Keratinocyte (primary cell): Measurements from ENCODE around the gene MANF. TPM values are rescaled to one million over a fixed set of nuclear protein-coding genes. Genes with fewer than 3 reads are reported as not detected.

Experiments
- DNase-seq: peaks from one replicate; pipeline ENCODE4 v3.0.0-alpha.2; 2011; ENCODE audit warnings: low read depth, missing footprints, low spot score
- FAIRE-seq: peaks from 2 replicates; lab custom pipeline; 2011; peaks lifted over from hg19 to GRCh38; lab: Jason Lieb, UNC
- H2AFZ ChIP-seq: 2 replicates; pipeline ENCODE4 v1.6.0; 2012; ENCODE audit warnings: low read length, control low read depth, inconsistent platforms; ENCODE audit not compliant: control insufficient read depth
- H3K27ac ChIP-seq: 2 replicates; pipeline ENCODE4 v1.5.1; 2011; ENCODE audit warnings: low read length; ENCODE audit not compliant: control insufficient read depth, insufficient read depth
- H3K27me3 ChIP-seq: 3 replicates; pipeline ENCODE4 v1.6.0; 2011; ENCODE audit warnings: low read length; ENCODE audit not compliant: control insufficient read depth, insufficient read depth; ENCODE audit errors: extremely low read depth
- H3K36me3 ChIP-seq, 2 experiments: 2 replicates in 1 of 2; 3 replicates in 1 of 2; pipeline ENCODE4 v1.5.1; 2011; ENCODE audit warnings: low read length in 2 of 2, mild to moderate bottlenecking in 1 of 2; ENCODE audit not compliant: control insufficient read depth in 2 of 2, insufficient read depth in 2 of 2; ENCODE audit errors: extremely low read depth in 1 of 2
- H3K4me1 ChIP-seq: 3 replicates; pipeline ENCODE4 v1.5.1; 2011; ENCODE audit warnings: low read length; ENCODE audit not compliant: control insufficient read depth, insufficient read depth; ENCODE audit errors: extremely low read depth
- H3K4me2 ChIP-seq: 3 replicates; pipeline ENCODE4 v1.6.0; 2011; ENCODE audit warnings: low read depth, low read length; ENCODE audit not compliant: control insufficient read depth, insufficient read depth; ENCODE audit errors: extremely low read depth
- H3K4me3 ChIP-seq, 3 experiments: fragments of 200-600 bp in 1 of 3; sonication (generic) in 1 of 3; 2 replicates in 2 of 3; 3 replicates in 1 of 3; pipeline ENCODE4 v1.5.1; 2011 to 2016; ENCODE audit warnings: low read length in 3 of 3, mild to moderate bottlenecking in 3 of 3, control low read depth in 2 of 3, inconsistent platforms in 1 of 3, low read depth in 1 of 3, mixed read lengths in 1 of 3, mixed run types in 1 of 3, moderate library complexity in 1 of 3; ENCODE audit not compliant: control insufficient read depth in 2 of 3, insufficient read depth in 2 of 3; ENCODE audit errors: extremely low read depth in 1 of 3
- H3K79me2 ChIP-seq: 2 replicates; pipeline ENCODE4 v1.6.0; 2012; ENCODE audit warnings: low read length; ENCODE audit not compliant: control insufficient read depth, insufficient read depth
- H3K9ac ChIP-seq: 3 replicates; pipeline ENCODE4 v1.6.0; 2011; ENCODE audit warnings: low read length; ENCODE audit not compliant: control insufficient read depth, insufficient read depth; ENCODE audit errors: extremely low read depth
- H3K9me1 ChIP-seq: 3 replicates; pipeline ENCODE4 v1.6.0; 2011; ENCODE audit warnings: low read length; ENCODE audit not compliant: control insufficient read depth, insufficient read depth; ENCODE audit errors: extremely low read depth
- H3K9me3 ChIP-seq: 2 replicates; pipeline ENCODE4 v1.5.1; 2012; ENCODE audit warnings: low read depth, low read length; ENCODE audit not compliant: control insufficient read depth
- H4K20me1 ChIP-seq: 3 replicates; pipeline ENCODE4 v1.6.0; 2011; ENCODE audit warnings: low read length; ENCODE audit not compliant: control insufficient read depth, insufficient read depth; ENCODE audit errors: extremely low read depth
- EZH2 ChIP-seq: IDR thresholded peaks from one replicate; pipeline ENCODE4 v1.6.1; 2012; ENCODE audit warnings: inconsistent platforms, mild to moderate bottlenecking, low read length, moderate library complexity
- dilution Hi-C: fragments of 300-500 bp; cut with MboI; formaldehyde crosslinking; loops from one replicate; pipeline ENCODE4 v1.7.0; 2020; ENCODE audit warnings: low sequenced_read_pairs; ENCODE audit not compliant: extremely low pct_ligation_motif_present
- polyA plus RNA-seq, 5 experiments: library from polyadenylated mRNA; depleted of rRNA in 3 of 5; stranded (reverse) in 3 of 5; stranded (forward) in 1 of 5; unstranded in 1 of 5; fragments of >200 nt; gene quantifications; 1 replicate in 1 of 5; 2 replicates in 3 of 5; 3 replicates in 1 of 5; pipeline versions ENCODE4 v1.2.1 to v1.2.3, GENCODE V29; 2011 to 2012; ENCODE audit warnings: missing spikeins in 2 of 5, low read depth in 1 of 5, low replicate concordance in 1 of 5
- TF ChIP-seq, protein P1 (sequence below), 3 experiments: IDR thresholded peaks in 1 of 3; conservative IDR thresholded peaks in 1 of 3; optimal IDR thresholded peaks in 1 of 3; 2 replicates in 2 of 3; 3 replicates in 1 of 3; pipeline versions ENCODE3 to v1.5.1; 2011; ENCODE audit warnings: low read length in 3 of 3, mild to moderate bottlenecking in 3 of 3, moderate library complexity in 2 of 3, control low read depth in 1 of 3, inconsistent platforms in 1 of 3; ENCODE audit not compliant: insufficient read depth in 2 of 3; ENCODE audit errors: extremely low read depth in 1 of 3

MANF gene
- polyA plus RNA-seq, 1 donor (not counting 4 experiments of a cell fraction or from before 2014, with no cell fraction given) = 143 TPM

DNA sequence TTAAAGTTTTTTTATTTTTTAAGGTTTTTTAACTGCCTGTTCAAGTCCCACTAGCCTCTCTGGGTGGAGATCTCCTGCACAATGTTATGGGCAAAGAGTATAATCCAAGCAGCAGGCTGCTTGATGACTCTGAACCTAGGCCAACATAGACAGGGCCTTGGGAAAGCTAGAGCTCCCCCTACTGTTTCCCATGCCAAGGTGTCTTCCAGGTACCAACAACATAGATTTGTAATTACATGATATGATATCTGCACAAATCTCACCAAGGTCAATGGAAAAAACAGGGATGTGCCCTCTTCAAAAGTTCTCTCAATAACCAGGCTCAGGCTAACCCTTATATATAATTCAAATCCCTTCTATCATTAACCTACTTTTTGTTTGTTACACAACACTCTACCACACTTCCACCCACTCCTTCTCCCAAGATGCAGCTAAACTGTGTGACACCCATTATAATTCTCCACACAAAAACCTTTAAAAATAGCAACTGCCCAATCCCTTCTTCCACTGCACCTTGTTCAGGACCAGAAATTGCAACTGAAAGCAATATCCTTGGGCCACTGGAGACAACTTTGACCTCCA is 49.7 kb downstream of the MANF start:
- dilution Hi-C loops = no loop called here
- no peak for FAIRE-seq

GRCh38 chr3:51436998-51437639 is 52.0 kb downstream of the MANF start:
- peak; percentile 23 for DNase-seq
- peaks cover 5 to 12% of the 10 kb centered on the region in 2 experiments for H3K36me3 ChIP-seq

More for the DNA sequence above, 49.7 kb downstream of the MANF start:
- no peaks in the 10 kb centered on the region for H3K9me3 ChIP-seq
- no peak overlapping the region for H3K9ac ChIP-seq
- peaks cover 14% of the 10 kb centered on the region for H3K4me1 ChIP-seq
- no peak for TF ChIP-seq EZH2
- TF ChIP-seq, protein P1, sequence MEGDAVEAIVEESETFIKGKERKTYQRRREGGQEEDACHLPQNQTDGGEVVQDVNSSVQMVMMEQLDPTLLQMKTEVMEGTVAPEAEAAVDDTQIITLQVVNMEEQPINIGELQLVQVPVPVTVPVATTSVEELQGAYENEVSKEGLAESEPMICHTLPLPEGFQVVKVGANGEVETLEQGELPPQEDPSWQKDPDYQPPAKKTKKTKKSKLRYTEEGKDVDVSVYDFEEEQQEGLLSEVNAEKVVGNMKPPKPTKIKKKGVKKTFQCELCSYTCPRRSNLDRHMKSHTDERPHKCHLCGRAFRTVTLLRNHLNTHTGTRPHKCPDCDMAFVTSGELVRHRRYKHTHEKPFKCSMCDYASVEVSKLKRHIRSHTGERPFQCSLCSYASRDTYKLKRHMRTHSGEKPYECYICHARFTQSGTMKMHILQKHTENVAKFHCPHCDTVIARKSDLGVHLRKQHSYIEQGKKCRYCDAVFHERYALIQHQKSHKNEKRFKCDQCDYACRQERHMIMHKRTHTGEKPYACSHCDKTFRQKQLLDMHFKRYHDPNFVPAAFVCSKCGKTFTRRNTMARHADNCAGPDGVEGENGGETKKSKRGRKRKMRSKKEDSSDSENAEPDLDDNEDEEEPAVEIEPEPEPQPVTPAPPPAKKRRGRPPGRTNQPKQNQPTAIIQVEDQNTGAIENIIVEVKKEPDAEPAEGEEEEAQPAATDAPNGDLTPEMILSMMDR (optimal IDR thresholded peaks at IDR 0.05 in 1 of 3, IDR thresholded peaks at IDR 0.05 in 1 of 3, conservative IDR thresholded peaks at IDR 0.05 in 1 of 3; ENCODE audit: extremely low read depth in 1 of 3, insufficient read depth in 2 of 3, low read length in 3 of 3) = peak; percentile 76 to 80 (median 80)
- H2AFZ ChIP-seq = no peak overlapping the region
- H3K9me1 ChIP-seq = no peaks in the 10 kb centered on the region
- peaks cover 2% of the 10 kb centered on the region for H3K79me2 ChIP-seq
- H3K36me3 ChIP-seq = peaks cover 6% of the 10 kb centered on the region in 2 experiments
- peak; percentile 28 for DNase-seq
- H3K27ac ChIP-seq = no peak overlapping the region
- no peak overlapping the region for H3K4me3 ChIP-seq
- H4K20me1 ChIP-seq = no peaks in the 10 kb centered on the region
- no peak overlapping the region for H3K4me2 ChIP-seq
- no peaks in the 10 kb centered on the region for H3K27me3 ChIP-seq

More at GRCh38 chr3:51436998-51437639, 52.0 kb downstream of the MANF start:
- Histone ChIP-seq H3K4me3 (no peak overlapping the region), H3K27ac (peak overlapping the region; percentile 9), H3K9me3 (no peaks in the 10 kb centered on the region), H3K79me2 (peaks cover 2% of the 10 kb centered on the region), H3K9me1 (no peaks in the 10 kb centered on the region), H3K4me1 (peaks cover 14% of the 10 kb centered on the region), H4K20me1 (no peaks in the 10 kb centered on the region), H3K27me3 (no peaks in the 10 kb centered on the region), H3K9ac (no peak overlapping the region), H2AFZ (no peak overlapping the region), H3K4me2 (no peak overlapping the region)
- TF ChIP-seq, protein P1 (optimal IDR thresholded peaks at IDR 0.05 in 1 of 3, IDR thresholded peaks at IDR 0.05 in 1 of 3, conservative IDR thresholded peaks at IDR 0.05 in 1 of 3; ENCODE audit: extremely low read depth in 1 of 3, insufficient read depth in 2 of 3, low read length in 3 of 3) = no peak
- TF ChIP-seq EZH2 = no peak
- no peak for FAIRE-seq
- dilution Hi-C loops = no loop called here

Other genes starting within 250 kb of the MANF start
- gene RBM15B, start 6.0 kb downstream of the MANF start, polyA plus RNA-seq = 10.1 to 17.4 TPM (median 10.2 TPM) in 3 replicates
- 9.0 to 11.4 TPM (median 10.2 TPM) in 3 replicates for gene DCAF1, start 114.7 kb downstream of the MANF start, polyA plus RNA-seq
- gene RAD54L2, start 153.4 kb downstream of the MANF start, polyA plus RNA-seq = 3.5 to 6.7 TPM (median 4.2 TPM) in 3 replicates